Parathyroid adenoma (tissue), 2 donors: ENCODE data around the gene ATP5MC2.
A peak's percentile ranks its signal among the peaks of the same experiment; 100 is the strongest.
"Not testable (repeated sequence)": the region's sequence is repeated elsewhere in the genome, so short reads cannot be mapped to it uniquely, and the experiment has no call there.

ENCODE experiments used
- H2AFZ ChIP-seq: fragments of 300-600 bp; sonication (generic); one replicate; pipeline ENCODE4 v1.7.0; 2017; ENCODE audit warnings: antibody characterized with exemption, mild to moderate bottlenecking
- H3K27ac ChIP-seq: fragments of 300-600 bp; sonication (generic); one replicate; pipeline ENCODE4 v1.7.0; 2017
- H3K27me3 ChIP-seq: fragments of 300-600 bp; sonication (generic); one replicate; pipeline ENCODE4 v1.7.0; 2017; ENCODE audit warnings: low read length; ENCODE audit not compliant: control insufficient read depth, insufficient read depth
- H3K36me3 ChIP-seq: fragments of 300-600 bp; sonication (generic); one replicate; pipeline ENCODE4 v1.7.0; 2017; ENCODE audit warnings: low read length; ENCODE audit not compliant: control insufficient read depth, insufficient read depth
- H3K4me1 ChIP-seq: fragments of 300-600 bp; sonication (generic); one replicate; pipeline ENCODE4 v1.7.0; 2017; ENCODE audit warnings: control low read depth
- H3K4me2 ChIP-seq: fragments of 300-600 bp; sonication (generic); one replicate; pipeline ENCODE4 v1.7.0; 2017; ENCODE audit warnings: low read length
- H3K4me3 ChIP-seq: fragments of 300-600 bp; sonication (generic); one replicate; pipeline ENCODE4 v1.7.0; 2017; ENCODE audit warnings: low read depth, low read length
- H3K79me2 ChIP-seq: fragments of 300-600 bp; sonication (generic); one replicate; pipeline ENCODE4 v1.7.0; 2017; ENCODE audit warnings: control low read depth
- H3K9ac ChIP-seq: fragments of 300-600 bp; sonication (generic); one replicate; pipeline ENCODE4 v1.7.0; 2017; ENCODE audit warnings: mild to moderate bottlenecking
- H3K9me3 ChIP-seq: fragments of 300-600 bp; sonication (generic); one replicate; pipeline ENCODE4 v1.7.0; 2017; ENCODE audit warnings: low read length; ENCODE audit not compliant: control insufficient read depth
- TF ChIP-seq, protein P1 (sequence below): fragments of 300-600 bp; sonication (generic); IDR thresholded peaks from one replicate; pipeline ENCODE4 v1.7.0; 2017; ENCODE audit warnings: antibody characterized with exemption, mild to moderate bottlenecking
- donor health status: primary hyperparathyroidism.

The ATP5MC2 gene

DNA sequence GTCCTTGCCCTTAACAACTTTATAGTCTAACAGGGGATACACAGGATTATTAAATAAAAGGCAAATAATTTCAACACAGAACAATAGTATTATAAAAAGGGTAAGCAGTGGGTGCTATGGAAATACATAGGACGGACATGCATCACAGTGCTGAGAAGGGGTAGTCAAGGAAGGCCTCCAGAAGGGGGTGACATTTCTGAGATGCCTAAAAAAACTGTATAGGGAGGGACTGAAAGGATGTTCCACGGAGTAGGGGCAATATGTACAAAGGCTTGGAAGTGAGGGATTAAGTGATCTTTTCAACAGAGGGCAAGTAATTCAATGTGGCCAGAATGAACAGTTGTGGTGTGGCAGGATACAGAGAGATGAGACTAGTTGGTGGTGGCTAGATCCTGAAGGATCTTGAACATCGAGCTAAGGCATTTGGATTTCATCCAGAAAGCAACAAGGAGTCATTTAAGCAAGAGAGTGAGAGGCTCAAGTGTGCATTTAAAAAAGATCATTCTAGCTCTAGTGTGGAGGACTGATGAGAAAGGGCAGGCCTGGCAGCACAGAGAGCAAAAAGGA, 8.9 kb upstream of the ATP5MC2 start:
- TF ChIP-seq, protein P1, sequence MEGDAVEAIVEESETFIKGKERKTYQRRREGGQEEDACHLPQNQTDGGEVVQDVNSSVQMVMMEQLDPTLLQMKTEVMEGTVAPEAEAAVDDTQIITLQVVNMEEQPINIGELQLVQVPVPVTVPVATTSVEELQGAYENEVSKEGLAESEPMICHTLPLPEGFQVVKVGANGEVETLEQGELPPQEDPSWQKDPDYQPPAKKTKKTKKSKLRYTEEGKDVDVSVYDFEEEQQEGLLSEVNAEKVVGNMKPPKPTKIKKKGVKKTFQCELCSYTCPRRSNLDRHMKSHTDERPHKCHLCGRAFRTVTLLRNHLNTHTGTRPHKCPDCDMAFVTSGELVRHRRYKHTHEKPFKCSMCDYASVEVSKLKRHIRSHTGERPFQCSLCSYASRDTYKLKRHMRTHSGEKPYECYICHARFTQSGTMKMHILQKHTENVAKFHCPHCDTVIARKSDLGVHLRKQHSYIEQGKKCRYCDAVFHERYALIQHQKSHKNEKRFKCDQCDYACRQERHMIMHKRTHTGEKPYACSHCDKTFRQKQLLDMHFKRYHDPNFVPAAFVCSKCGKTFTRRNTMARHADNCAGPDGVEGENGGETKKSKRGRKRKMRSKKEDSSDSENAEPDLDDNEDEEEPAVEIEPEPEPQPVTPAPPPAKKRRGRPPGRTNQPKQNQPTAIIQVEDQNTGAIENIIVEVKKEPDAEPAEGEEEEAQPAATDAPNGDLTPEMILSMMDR = no peak
- Histone ChIP-seq H3K9me3 (no peaks in the 10 kb centered on the region), H3K36me3 (no peaks in the 10 kb centered on the region), H3K27me3 (no peaks in the 10 kb centered on the region), H2AFZ (no peak overlapping the region), H3K4me1 (no peaks in the 10 kb centered on the region), H3K79me2 (no peaks in the 10 kb centered on the region), H3K4me2 (no peak overlapping the region), H3K27ac (no peak overlapping the region), H3K4me3 (no peak overlapping the region), H3K9ac (no peak overlapping the region)

DNA sequence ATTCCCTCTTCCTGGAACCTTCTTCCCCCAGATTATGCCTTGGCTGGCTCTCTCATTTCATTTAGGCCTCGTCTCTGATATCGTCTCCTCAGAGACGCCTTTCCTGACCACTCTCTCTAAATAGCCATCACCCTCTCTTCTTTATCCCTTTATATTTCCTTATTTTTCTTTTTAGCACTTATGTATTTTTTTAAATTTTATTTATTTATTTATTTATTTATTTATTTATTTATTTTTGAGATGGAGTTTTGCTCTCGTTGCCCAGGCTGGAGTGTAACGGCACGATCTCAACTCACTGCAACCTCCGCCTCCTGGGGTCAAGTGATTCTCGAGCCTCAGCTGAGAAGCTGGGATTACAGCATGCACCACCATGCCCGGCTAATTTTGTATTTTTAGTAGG, 8.1 kb upstream of the ATP5MC2 start:
- no peak overlapping the region for H3K4me2 ChIP-seq
- no peaks in the 10 kb centered on the region for H3K4me1 ChIP-seq
- H3K79me2 ChIP-seq = no peaks in the 10 kb centered on the region
- no peak overlapping the region for H2AFZ ChIP-seq
- H3K27me3 ChIP-seq = no peaks in the 10 kb centered on the region
- no peaks in the 10 kb centered on the region for H3K9me3 ChIP-seq
- TF ChIP-seq, protein P1 = no peak
- H3K27ac ChIP-seq = no peak overlapping the region
- H3K36me3 ChIP-seq = no peaks in the 10 kb centered on the region
- H3K9ac ChIP-seq = no peak overlapping the region
- no peak overlapping the region for H3K4me3 ChIP-seq

DNA sequence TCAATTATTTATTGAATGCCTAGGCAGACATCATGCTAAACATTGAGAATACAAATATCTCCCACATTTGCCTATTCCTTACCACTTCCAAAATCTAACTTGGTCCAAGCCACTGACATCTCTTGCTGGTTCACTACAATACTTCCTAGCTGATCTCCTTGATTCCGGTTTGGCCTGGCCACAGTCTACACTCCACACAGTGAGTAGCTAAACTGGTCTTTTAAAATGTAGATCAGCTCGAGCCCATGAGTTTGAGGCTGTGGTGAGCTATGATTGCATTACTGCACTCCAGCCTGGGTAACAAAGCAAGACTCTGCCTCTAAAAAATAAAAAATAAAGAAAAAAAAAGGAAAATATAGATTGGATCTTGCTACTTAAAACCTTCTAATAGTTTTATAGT, 7.6 kb upstream of the ATP5MC2 start:
- Histone ChIP-seq H3K9me3 (no peaks in the 10 kb centered on the region), H3K9ac (no peak overlapping the region), H2AFZ (no peak overlapping the region), H3K4me1 (no peaks in the 10 kb centered on the region), H3K4me3 (no peak overlapping the region), H3K27ac (no peak overlapping the region), H3K4me2 (no peak overlapping the region), H3K79me2 (no peaks in the 10 kb centered on the region), H3K27me3 (no peaks in the 10 kb centered on the region), H3K36me3 (no peaks in the 10 kb centered on the region)
- TF ChIP-seq, protein P1 = no peak

GRCh38 chr12:53680061-53680460, 4.2 kb upstream of the ATP5MC2 start:
- not testable (repeated sequence) for H3K9ac ChIP-seq, H3K79me2 ChIP-seq, H3K27me3 ChIP-seq, H3K4me1 ChIP-seq, H3K4me2 ChIP-seq, H3K36me3 ChIP-seq, H3K9me3 ChIP-seq, H2AFZ ChIP-seq, H3K27ac ChIP-seq, H3K4me3 ChIP-seq

- no peak overlapping the region for H3K4me3 ChIP-seq
Measured at GRCh38 chr12:53677800-53678148, 1.9 kb upstream of the ATP5MC2 start.

More at GRCh38 chr12:53677800-53678148, 1.9 kb upstream of the ATP5MC2 start:
- Histone ChIP-seq H3K9me3 (no peaks in the 10 kb centered on the region), H3K27me3 (no peaks in the 10 kb centered on the region), H3K27ac (peak overlapping the region; percentile 74), H3K4me1 (peaks cover 5% of the 10 kb centered on the region), H3K9ac (no peak overlapping the region), H3K36me3 (no peaks in the 10 kb centered on the region), H2AFZ (peak overlapping the region; percentile 88), H3K79me2 (peaks cover 20% of the 10 kb centered on the region), H3K4me2 (no peak overlapping the region)
- TF ChIP-seq, protein P1 = no peak
